Measurements from ENCODE around the gene APPL2.

- TF ChIP-seq, protein P1, sequence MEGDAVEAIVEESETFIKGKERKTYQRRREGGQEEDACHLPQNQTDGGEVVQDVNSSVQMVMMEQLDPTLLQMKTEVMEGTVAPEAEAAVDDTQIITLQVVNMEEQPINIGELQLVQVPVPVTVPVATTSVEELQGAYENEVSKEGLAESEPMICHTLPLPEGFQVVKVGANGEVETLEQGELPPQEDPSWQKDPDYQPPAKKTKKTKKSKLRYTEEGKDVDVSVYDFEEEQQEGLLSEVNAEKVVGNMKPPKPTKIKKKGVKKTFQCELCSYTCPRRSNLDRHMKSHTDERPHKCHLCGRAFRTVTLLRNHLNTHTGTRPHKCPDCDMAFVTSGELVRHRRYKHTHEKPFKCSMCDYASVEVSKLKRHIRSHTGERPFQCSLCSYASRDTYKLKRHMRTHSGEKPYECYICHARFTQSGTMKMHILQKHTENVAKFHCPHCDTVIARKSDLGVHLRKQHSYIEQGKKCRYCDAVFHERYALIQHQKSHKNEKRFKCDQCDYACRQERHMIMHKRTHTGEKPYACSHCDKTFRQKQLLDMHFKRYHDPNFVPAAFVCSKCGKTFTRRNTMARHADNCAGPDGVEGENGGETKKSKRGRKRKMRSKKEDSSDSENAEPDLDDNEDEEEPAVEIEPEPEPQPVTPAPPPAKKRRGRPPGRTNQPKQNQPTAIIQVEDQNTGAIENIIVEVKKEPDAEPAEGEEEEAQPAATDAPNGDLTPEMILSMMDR (conservative IDR thresholded peaks at IDR 0.05; ENCODE audit: low read depth, low read length), result no peak
- TF ChIP-seq EZH2 (IDR thresholded peaks at IDR 0.05; ENCODE audit: borderline replicate concordance, low read depth, low read length, poor library complexity, severe bottlenecking), result no peak
Observed at GRCh38 chr12:105252901-105253300, 16.9 kb upstream of the APPL2 start.

All from A673 (cell line).